Bone marrow (tissue), 2 donors: Measurements from ENCODE around the gene ULK2.

Experiments used
- DNase-seq, 2 donors: peaks; one replicate each; lab custom pipeline; 2025; lab: John Stamatoyannopoulos, UW

The ULK2 gene

DNA sequence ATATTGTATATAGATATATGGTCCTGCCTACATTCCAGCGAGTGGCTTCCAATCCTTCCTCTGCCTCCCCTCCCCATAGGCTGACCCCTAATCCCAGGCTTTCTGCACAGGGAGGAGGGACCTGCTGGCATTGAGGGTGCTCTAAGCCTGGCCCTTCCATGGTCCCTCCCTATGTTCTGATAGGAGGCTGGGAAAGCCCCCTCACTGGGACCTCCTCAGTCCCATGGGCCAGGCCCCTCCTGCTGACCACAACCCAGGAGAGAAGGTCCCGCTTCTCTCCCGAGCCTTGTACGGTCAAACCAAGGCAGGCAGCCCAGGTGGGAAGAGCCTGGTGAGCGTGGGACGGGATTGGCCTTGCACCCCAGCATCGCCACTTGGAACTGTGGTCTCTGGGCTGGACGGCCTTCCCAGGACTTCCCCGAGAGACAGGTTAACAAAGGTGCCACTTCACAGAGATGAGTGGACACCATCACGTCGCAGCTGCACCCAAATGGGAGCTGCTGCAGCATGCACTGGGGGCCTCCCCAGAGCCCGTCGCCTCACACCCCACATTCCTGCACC is 120.5 kb downstream of the ULK2 start:
- no peak for DNase-seq

GRCh38 chr17:19746517-19746916 is 121.2 kb downstream of the ULK2 start:
- DNase-seq = no peak

DNA sequence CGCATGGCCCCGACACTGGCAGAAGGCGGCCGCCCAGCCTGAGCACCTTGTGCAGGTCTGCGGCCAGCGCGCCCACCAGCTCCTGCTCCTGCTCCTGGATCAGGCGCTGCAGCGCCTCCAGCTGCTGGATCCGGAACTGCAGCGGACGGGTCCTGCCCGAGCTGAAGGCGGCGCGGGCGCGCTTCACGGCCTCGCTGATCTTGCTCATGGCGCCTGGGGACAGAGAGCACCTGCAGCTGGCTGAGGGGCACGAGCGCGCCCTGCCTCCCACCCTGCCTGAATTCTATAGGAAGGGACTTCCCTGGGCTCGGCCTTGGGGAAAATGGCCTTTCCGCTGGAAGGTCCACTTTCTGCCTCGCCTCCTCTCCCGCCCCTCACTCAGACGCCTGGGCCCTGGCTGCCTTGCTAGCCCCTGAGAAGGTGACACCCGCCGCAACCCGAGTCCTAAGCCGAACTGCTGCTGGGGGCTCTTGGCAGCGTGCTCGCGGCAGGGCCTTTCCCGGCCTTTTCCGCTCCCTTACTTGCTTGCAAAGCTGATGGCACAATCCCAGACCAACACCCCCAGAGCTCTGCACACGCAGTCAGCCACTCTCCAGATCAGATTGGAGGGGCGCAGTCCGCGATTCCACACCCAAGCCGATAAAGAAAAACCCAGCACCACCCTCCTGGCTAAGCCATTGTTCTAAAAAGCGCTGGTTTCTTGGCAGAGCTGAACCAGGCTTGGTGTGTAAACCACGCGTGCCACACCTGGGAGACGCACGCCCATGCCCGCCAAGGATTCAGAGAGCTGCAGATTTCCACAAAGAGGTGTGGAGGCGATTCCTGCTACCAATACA is 122.6 kb downstream of the ULK2 start:
- DNase-seq = peak; percentile 38 to 56

DNA sequence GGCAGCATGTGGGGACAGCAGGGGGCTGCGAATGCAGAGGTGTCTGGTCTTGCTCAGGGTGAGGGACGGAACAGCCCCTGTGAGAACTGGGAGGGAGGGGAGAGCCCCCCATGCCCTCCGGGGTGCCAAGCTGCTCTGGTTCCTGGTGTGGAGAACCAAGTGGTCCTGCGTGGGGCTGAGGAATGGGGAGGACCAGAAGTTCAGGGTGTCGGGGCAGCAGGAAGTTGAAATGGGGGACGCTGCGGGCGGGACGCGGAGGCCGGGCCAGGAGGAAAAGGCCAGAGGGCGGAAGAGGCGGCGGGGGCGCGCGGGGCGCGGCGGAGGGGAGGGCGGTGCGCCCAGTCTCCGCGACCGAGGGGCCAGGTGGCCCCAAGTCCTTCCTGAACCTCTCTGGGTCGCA is 123.2 kb downstream of the ULK2 start:
- no peak for DNase-seq

DNA sequence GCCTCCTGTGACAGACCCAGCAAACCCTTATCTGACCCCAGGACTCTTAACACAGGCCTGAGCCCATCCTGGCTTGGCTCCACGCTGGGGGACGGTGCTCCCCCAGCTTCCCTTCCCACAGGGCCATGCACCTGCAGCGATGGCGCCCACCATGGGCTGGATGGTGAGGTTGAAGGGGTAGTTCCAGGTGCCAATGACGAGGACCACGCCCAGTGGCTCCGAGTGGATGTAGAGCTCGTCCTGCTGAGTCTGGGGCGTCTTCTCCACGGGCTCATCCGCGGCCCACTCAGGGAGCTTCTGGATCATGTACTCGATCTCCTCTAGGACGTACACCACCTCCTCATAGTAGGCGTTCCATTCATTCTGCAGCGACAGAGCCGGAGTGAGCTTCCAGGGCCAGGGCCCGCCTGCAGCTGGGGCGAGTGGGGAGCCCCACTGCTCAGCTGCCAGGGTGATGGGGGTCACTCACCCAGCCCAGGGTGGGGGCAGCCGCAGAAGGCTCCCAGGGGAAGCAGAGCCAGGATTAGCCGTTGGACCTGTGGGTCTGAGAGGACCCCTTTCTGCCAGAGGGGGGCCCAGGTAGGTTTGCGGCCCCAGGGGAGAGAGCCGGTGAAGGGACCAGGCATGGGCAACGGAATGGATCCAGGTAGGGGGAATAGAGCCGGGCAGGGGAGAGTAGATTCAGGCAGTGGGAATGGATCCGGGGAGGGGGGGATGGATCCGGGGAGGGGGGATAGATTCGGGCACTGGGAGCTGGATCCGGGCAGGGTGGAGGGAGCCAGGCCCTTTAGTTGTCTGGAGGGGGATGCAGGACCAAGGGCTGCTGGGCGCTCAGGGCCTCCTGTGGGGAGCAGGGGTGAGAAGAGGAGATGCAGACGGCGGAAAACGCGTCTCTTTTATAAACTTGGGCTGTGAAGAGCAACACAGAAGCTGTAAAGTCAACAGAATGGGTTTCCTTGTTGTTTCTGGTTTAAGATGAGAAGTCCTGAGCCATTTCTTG is 124.3 kb downstream of the ULK2 start:
- DNase-seq = no peak

GRCh38 chr17:19742495-19742894 is 125.2 kb downstream of the ULK2 start:
- no peak for DNase-seq

DNA sequence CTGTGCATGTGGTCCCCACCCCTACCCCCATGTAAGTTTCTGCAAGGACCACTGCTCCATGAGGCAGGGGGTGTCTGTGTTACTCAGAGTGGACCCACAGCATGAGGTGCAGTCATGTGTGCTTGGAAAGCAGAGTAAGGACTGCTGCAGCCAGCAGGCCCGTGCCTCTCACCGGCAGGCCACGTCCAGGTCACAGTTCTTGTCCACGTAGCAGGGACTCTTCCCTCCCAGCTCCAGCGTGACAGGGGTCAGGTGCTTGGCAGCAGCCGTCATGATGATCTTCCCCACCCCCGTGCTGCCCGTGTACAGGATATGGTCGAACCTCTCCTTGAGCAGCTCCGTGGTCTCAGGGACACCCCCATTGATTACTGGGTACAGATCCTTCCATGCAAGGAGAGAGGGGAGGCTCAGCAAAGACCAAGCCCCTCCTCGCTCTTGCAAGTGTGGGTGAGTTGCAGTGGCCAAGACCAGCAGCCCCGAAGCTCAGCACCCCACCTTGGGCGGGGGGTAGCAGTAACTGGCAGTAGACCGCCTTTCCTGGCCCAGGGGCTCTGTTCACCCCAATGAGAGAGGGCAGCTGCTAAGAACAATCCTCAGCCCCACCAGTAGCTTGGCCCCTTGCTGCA is 125.8 kb downstream of the ULK2 start:
- DNase-seq = no peak

- DNase-seq = no peak
These were observed 126.8 kb downstream of the ULK2 start for GRCh38 chr17:19740933-19741332.

DNA sequence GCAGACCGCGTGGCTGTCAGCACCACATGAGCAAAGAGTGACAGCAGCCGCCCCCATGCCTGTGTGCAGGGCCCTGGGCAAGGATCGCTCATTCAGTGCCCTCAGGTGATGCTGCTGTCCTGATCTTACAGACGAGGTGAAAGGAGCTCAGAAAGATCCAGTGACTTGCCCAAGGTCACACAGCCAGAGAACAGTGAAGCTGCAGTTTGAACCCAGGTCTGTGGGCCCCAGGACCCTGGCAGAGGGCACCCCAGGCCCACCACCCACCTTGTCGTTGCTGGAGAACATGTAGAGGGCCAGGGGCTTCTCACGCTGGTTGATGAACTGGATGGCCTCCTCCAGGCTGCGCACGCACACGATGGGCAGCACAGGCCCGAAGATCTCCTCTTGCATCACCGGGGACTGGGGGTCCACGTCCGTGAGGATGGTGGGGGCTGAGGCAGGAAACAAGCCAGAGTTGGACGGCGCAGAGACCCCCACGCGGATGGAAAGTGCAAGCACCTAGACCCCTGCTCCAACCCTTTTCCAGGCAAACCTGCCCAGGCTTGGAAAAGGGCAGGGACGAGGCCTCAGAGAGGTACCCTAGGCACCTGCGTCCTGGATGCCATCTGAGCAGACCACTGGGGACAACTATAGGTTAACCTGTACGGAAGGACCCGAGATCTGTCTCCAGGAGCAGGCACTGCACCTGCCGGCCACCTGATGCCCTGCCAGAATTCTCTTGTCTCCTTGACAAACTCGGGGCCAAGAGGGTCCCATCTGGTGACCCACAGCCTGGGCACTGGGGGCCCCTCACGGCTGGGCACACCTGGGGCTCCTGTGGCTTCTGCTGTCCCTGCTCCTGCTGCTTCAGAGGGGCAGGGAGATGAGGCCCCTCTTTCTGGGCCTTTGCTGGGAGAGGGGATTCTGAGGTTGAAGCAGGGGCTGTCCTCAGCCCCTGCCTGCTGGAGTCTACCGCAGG is 128.2 kb downstream of the ULK2 start:
- no peak for DNase-seq

- no peak for DNase-seq
These were observed 129.0 kb downstream of the ULK2 start for GRCh38 chr17:19738757-19739156.

GRCh38 chr17:19738073-19738449 is 129.7 kb downstream of the ULK2 start:
- DNase-seq = no peak

DNA sequence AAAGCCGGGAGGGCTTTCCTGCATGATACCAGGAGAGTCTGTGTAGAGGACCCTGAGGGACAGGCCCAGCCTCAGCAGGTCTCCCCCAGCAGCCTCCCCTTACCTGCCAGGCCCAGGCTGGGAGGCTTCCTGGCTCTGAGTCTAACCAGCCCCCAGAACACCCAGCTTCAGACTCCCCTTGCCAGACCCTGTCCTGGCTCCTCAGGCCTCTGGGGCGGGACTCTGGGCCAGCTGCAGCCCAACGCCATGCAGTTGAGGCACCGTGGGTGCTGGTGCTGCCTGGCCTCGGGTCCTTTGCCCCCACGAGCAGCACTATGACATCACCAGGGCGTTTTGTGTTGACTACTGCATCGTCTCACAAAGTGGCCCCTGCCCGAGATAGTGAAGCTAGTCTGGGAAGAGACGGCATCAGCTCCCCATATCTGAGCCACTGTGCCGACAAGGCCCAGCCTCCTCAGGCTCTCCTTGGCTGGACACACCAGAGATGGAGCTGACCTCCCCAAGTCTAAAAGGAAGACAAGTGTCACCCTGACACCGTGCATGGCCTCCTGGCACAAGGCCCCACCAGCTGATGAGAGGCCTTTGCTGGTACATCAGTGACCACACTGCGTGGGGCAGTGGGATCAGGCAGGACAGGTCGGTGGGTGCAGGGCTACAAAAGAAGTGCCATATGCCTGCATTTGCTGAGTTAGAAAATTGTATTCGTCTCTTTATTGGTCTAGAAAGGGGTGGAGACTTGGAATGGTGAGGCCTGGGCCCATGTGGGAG is 130.2 kb downstream of the ULK2 start:
- no peak for DNase-seq

DNA sequence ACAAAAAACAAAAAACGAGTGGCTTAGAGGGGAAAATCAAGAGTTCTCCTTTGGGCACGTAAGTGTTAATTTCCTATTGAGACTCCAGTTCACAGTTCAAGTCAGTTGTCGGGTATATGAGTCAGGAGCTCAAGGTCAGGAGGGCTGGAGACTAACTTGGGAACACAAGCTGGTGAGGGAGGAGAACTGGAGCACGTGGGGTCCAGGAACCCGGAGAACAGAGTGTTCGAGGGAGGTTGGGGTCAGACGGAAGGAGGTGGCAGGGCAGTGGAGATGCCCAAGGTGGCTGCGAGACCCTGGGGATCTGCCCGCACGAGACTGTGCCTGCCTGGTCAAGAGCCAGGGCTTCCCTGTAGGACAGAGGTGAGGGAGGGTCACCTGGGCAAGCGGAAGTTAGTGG is 131.7 kb downstream of the ULK2 start:
- DNase-seq = no peak

DNA sequence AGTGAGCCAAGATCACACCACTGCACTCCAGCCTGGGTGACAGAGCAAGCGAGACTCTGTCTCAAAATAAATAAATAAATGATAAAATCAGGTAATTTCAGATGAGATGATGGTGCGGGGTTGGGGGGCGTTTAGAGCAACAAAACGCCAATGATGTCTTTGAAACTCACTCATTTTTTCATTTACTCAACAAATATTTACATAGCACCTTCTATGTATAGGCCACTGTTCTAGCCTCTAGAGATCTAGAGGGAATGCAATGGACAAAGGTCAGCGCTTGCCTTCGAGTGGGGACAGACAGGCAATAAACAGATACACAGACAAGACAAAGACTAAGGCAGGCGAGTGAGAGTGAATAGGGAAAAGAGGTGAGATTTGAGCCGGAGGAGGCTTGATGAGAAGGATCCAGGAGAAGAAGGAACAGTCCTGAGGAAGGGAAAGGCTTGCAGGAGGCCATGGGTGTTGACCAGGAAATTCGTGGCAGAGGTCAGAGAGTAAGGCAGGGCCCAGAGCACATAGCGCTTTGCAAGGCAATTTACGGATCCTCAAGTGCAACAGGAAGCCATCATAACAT is 133.7 kb downstream of the ULK2 start:
- no peak for DNase-seq

DNA sequence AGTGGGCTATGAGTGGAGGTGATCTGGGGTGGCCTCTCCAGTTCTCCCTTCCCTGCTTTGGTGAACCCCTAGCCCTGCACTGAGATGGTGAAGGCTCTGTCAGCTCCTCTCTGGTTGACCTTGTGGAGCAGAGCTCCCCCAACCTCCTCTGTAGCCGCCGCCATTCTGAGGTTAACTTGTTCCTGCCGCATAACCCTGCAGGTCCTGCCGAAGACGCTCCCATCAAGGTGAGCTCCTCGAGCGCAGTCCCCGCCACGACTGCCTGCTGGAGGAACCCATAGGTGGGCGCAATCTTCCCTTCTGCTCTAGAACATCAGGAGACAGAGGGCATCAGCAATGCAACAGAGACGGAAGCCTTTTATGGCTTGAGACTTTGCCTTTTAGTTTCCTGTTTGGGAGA is 136.1 kb downstream of the ULK2 start:
- no peak for DNase-seq

- DNase-seq = no peak
These were observed 136.9 kb downstream of the ULK2 start for GRCh38 chr17:19730843-19731242.

DNA sequence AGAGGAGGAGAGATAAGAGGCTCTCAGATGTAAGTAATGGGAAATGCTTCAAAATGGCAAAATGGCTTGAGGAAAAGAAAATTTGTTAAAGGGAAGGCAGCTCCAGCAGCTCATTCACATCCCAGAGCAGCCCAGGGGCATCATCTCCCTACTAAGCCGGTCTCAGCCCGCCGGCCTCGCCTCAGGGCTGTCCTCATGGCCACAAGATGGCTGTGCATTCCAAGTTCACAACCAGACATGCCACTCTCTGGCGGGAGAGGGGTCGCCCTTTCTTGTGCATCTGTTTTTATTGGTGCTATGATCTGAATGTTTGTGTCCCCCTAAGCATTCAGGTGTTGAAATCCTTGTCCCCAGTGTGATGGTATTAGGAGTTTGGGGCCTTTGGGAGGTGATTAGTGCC is 137.8 kb downstream of the ULK2 start:
- DNase-seq = no peak

- DNase-seq = no peak
These were observed 139.6 kb downstream of the ULK2 start for GRCh38 chr17:19728084-19728495.

GRCh38 chr17:19727501-19728078 is 140.1 kb downstream of the ULK2 start:
- DNase-seq = no peak
